GM21786 (cell line): ENCODE results near the gene SMIM41.
A peak's percentile ranks its signal among the peaks of the same experiment; 100 is the strongest.

Experiments used
- ATAC-seq: cut with Tn5 transposase; IDR thresholded peaks from one replicate; pipeline ENCODE4 v1.9.1; 2021; ENCODE audit not compliant: unreplicated experiment

Gene SMIM41

GRCh38 chr12:52062167-52063081 lies 17.1 kb upstream of the SMIM41 start:
- no peak for ATAC-seq

GRCh38 chr12:52063082-52063924 lies 16.2 kb upstream of the SMIM41 start:
- ATAC-seq, result no peak

DNA sequence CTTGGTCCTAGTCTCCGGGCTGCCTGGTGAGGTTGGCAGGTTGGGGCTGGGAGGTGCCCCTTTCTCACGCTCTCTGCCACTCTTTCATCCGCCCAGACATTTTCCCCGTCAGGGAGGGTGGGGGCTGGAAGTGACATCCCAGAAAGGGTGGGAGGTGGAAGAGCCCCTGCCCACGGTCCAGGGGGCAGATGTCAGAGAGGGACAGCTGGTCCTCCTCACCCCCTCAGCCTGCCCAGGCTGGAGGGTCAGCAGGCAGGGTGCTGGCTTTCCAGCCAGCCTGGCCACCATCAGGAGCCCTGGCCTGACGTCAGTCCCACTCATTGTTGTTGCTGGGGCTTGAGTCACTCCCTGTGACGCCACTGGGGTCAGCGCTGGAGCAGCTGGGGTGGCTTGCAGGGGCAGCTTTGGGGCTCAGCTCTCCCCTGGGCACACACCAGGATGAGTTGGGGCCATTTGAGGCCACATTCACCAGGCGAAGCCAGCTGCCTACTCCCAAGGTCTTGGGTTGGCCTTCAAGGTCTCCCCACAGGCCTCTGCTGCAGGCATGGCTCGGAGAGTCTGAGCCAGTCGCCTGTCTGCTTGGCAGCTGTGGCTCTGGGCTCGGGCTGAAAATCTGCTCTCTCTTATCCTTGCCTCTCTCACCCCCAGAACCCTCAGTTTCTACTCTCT lies 15.4 kb upstream of the SMIM41 start:
- ATAC-seq, result no peak

- no peak for ATAC-seq
Measured at GRCh38 chr12:52066346-52067080, 13.0 kb upstream of the SMIM41 start.

GRCh38 chr12:52067081-52067374 lies 12.5 kb upstream of the SMIM41 start:
- no peak for ATAC-seq

DNA sequence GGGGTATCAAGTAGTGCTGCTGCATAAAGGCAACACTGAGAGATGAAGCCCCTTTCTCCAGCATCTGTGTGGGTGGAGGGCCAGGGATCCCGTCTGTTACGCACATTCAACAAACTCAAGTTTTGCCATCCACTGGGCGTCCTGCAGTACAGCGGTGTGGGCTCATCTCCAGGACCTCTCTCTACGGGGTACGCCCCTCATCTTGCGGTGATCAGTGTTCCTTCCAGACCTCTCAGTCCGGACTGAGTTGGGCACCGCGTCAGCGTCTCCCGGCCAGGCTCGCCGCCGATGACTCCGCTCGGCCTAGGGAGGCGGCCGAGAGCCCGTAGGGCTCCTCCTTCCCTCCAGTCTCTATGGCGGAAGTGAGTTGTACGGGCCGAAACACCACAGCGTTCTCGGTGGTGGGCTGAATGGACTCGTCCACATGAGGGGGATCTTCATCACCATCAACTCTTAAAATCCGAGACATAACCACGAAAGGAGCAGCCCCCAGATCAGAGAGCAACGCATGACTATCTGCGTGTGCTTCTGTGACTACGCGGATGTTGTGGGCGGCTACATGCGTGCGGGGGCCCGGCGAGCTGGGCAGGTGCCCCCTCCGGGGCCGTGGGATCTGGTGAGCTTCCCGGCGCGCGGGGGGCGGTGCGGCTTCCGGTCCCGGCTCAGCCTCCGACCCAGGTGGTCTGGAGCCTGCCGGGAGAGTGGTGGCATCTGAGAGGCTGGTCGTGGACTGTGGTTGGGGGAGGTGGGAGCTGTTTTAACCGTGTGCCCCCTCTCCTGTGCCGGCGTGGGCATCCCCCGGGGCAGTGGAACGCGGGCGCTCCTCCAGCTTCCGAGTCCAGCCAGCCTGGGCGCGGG lies 9.9 kb upstream of the SMIM41 start, which contains the start of gene ATG101:
Gene ATG101 (plus strand): TSS at position 652 of the 858 bp plus-strand sequence. CDS start 3,673 bp downstream, outside the sequence.
- ATAC-seq, result peak; percentile 97

GRCh38 chr12:52070185-52070925 lies 9.1 kb upstream of the SMIM41 start:
- peak; percentile 1 for ATAC-seq

GRCh38 chr12:52073531-52074381 lies 5.7 kb upstream of the SMIM41 start:
- no peak for ATAC-seq

DNA sequence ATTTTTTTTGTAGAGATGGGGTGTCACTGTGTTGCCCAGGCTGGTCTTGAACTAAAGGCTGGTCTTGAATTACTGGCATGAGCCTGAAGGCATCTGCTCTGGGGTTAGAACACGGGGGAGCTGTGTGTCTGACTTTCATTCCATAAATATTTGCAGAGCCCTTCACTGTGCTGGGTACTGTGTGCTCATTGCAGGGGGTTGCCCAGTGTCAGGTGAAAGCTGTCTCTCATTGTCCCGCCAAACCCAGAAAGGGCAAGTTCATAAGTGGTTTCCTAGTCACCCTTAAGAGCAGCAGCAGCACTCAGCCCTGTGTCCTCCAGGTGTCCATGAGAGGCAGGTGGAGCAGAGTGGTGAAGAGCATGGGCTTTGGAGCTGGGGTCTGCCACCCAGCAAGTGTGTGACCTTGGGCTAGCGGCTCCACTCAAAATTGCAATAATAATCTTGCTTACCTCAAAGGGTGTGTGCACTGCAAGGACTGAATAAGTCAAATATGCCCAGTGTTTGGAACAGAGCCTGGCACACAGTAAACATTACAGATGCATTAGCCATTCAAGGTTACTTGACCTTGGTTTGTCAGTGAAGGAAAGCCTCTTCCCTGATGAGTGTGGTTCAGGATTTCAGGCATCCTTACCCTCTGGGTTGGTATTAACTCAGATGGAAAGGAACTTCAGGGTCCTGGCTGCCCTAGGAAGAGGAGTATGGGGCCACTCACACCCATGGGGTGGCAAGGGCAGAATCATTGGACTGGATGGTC lies 4.4 kb upstream of the SMIM41 start:
- no peak for ATAC-seq

GRCh38 chr12:52076811-52077210 lies 2.7 kb upstream of the SMIM41 start:
- no peak for ATAC-seq

- ATAC-seq, result no peak
Measured at GRCh38 chr12:52078276-52078675, 1.2 kb upstream of the SMIM41 start.

DNA sequence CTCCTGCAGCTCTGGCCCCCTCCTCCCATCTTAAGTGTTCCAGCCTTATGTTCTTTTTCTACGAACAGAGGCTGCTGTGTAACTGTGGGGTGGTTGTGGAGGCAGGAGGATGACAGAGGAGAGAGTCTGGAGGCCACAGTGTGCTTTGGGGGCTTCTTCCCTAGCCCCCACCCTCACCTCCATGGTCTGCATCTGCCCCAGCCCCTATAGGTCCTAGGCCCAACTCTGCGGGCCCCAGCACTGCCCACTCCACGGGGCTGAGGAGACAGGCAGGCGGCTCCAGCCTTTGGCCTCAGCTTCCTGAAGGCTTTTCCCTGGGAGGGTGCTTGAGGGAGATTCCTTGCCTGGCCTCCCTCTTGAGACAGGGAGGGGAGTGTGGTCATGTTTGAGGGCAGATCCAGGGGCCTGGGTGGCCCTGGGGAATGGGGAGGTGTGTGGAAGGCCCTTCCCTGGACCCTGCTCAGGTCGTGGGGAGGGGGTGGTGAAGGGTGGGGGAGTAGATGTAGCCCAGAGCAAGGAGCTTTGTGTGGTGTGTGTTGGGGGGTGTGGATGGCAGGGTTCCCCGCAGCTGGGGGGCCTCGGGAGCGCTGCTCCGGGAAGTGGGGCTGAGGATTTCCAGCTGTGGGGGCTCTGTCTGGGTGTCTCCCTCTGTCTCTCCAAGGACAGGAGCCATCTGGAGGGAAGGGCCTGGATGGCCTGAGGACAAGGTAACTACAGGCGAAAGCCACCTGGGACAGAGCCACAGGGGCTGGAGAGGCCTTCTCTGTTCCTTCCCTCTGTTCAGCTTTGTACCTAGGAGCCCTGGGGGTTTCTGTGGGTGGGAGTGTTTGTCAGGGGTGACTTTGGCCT lies 1.1 kb downstream of the SMIM41 start:
- no peak for ATAC-seq

- ATAC-seq, result peak; percentile 79
Measured at GRCh38 chr12:52081263-52081733, 1.8 kb downstream of the SMIM41 start.

- ATAC-seq, result no peak
Measured at GRCh38 chr12:52082026-52082668, 2.6 kb downstream of the SMIM41 start.

- no peak for ATAC-seq
Measured at GRCh38 chr12:52082669-52082987, 3.1 kb downstream of the SMIM41 start.

- no peak for ATAC-seq
Measured at GRCh38 chr12:52082988-52083637, 3.6 kb downstream of the SMIM41 start.
